SU-DHL-6 (cell line): ENCODE data around the gene ADD1.

ENCODE experiments used
- H2AFZ ChIP-seq: fragments of 200-600 bp; sonication (generic); 2 replicates; pipeline ENCODE4 v1.6.1; 2014; ENCODE audit warnings: low read depth, mild to moderate bottlenecking, moderate library complexity, mixed read lengths, antibody characterized with exemption, low read length; ENCODE audit not compliant: severe bottlenecking
- H3F3A ChIP-seq: fragments of 200-600 bp; shearing (Covaris generic); 2 replicates; pipeline ENCODE4 v1.6.0; 2016; ENCODE audit warnings: antibody characterized with exemption, mild to moderate bottlenecking; ENCODE audit not compliant: insufficient read depth
- H3K27ac ChIP-seq: fragments of 200-600 bp; sonication (generic); 2 replicates; pipeline ENCODE4 v1.5.1; 2016; ENCODE audit warnings: low read depth, mild to moderate bottlenecking, low read length, moderate library complexity, mixed read lengths
- H3K27me3 ChIP-seq: fragments of 200-600 bp; sonication (generic), shearing (Covaris generic); 2 replicates; pipeline ENCODE4 v1.6.0; 2014; ENCODE audit warnings: mild to moderate bottlenecking, low read length
- H3K36me3 ChIP-seq: fragments of 200-600 bp; sonication (generic); 2 replicates; pipeline ENCODE4 v1.6.1; 2014; ENCODE audit warnings: mild to moderate bottlenecking, low read length, mixed read lengths
- H3K4me2 ChIP-seq: fragments of 300-600, 200-600 bp; shearing (Covaris generic), sonication (generic); 2 replicates; pipeline ENCODE4 v1.6.0; 2014; ENCODE audit warnings: low read length, low read depth, mild to moderate bottlenecking; ENCODE audit not compliant: poor library complexity, severe bottlenecking
- H3K4me3 ChIP-seq: fragments of 200-600 bp; sonication (generic); 2 replicates; pipeline ENCODE4 v1.5.1; 2014; ENCODE audit warnings: antibody characterized with exemption, low read length, mild to moderate bottlenecking, mixed read lengths; ENCODE audit not compliant: insufficient read depth, poor library complexity, severe bottlenecking
- H3K79me2 ChIP-seq: fragments of 200-600 bp; sonication (generic); 2 replicates; pipeline ENCODE4 v1.6.1; 2014; ENCODE audit warnings: mild to moderate bottlenecking, low read length, moderate library complexity; ENCODE audit not compliant: insufficient read depth
- H3K9ac ChIP-seq: fragments of 200-600 bp; sonication (generic); 2 replicates; pipeline ENCODE4 v1.7.0; 2014; ENCODE audit warnings: mild to moderate bottlenecking, low read length
- H3K9me2 ChIP-seq: fragments of 200-600 bp; sonication (generic); replicated peaks from 2 replicates; pipeline ENCODE4 v1.6.1; 2014; ENCODE audit warnings: low read length; ENCODE audit not compliant: insufficient read depth
- H3K9me3 ChIP-seq: fragments of 200-600 bp; sonication (generic); 2 replicates; pipeline ENCODE4 v1.6.1; 2014; ENCODE audit warnings: low read length, mixed read lengths; ENCODE audit not compliant: insufficient read depth
- H4K20me1 ChIP-seq: fragments of 200-600 bp; sonication (generic); 2 replicates; pipeline ENCODE4 v1.6.1; 2014; ENCODE audit warnings: low read depth, mild to moderate bottlenecking, antibody characterized with exemption, low read length, moderate library complexity, mixed read lengths
- CTCF ChIP-seq: fragments of 200-600 bp; sonication (generic); IDR thresholded peaks from one replicate; pipeline ENCODE4 v1.5.1; 2017; ENCODE audit warnings: antibody characterized with exemption, mild to moderate bottlenecking, low read length, moderate library complexity; ENCODE audit not compliant: insufficient read depth, poor library complexity, severe bottlenecking
- EZH2phosphoT487 ChIP-seq: fragments of 200-600 bp; sonication (generic), shearing (Covaris generic); conservative IDR thresholded peaks from 2 replicates; pipeline ENCODE4 v1.6.1; 2018; ENCODE audit warnings: mild to moderate bottlenecking, antibody characterized with exemption, low read length, moderate library complexity, mixed read lengths

The ADD1 gene

GRCh38 chr4:2827071-2827873 is 16.4 kb upstream of the ADD1 start:
- Histone ChIP-seq H3K4me2 (no peak overlapping the region), H3K79me2 (no peaks in the 10 kb centered on the region), H4K20me1 (no peaks in the 10 kb centered on the region), H3K36me3 (no peaks in the 10 kb centered on the region), H3K4me3 (no peak overlapping the region), H3F3A (no peaks in the 10 kb centered on the region), H3K9ac (no peak overlapping the region), H3K27ac (no peak overlapping the region), H2AFZ (no peak overlapping the region), H3K9me3 (no peaks in the 10 kb centered on the region), H3K27me3 (no peaks in the 10 kb centered on the region), H3K9me2 (no peaks in the 10 kb centered on the region)
- TF ChIP-seq EZH2phosphoT487 (no peak), CTCF (no peak)

- no peak overlapping the region for H3K9ac ChIP-seq
- no peaks in the 10 kb centered on the region for H3K36me3 ChIP-seq
- H3K27ac ChIP-seq: no peak overlapping the region
- H3F3A ChIP-seq: no peaks in the 10 kb centered on the region
- no peaks in the 10 kb centered on the region for H3K9me2 ChIP-seq
- H3K4me3 ChIP-seq: no peak overlapping the region
- TF ChIP-seq EZH2phosphoT487: no peak
- TF ChIP-seq CTCF: no peak
- H2AFZ ChIP-seq: no peak overlapping the region
- H3K79me2 ChIP-seq: no peaks in the 10 kb centered on the region
- no peaks in the 10 kb centered on the region for H3K9me3 ChIP-seq
- H3K4me2 ChIP-seq: no peak overlapping the region
- no peaks in the 10 kb centered on the region for H4K20me1 ChIP-seq
- H3K27me3 ChIP-seq: no peaks in the 10 kb centered on the region
Observed at GRCh38 chr4:2827874-2828751, 15.5 kb upstream of the ADD1 start.

GRCh38 chr4:2828758-2829181 is 14.9 kb upstream of the ADD1 start:
- Histone ChIP-seq H4K20me1 (no peaks in the 10 kb centered on the region), H2AFZ (no peak overlapping the region), H3K36me3 (no peaks in the 10 kb centered on the region), H3K27me3 (no peaks in the 10 kb centered on the region), H3K9me2 (no peaks in the 10 kb centered on the region), H3K4me2 (no peak overlapping the region), H3K9ac (no peak overlapping the region), H3K9me3 (no peaks in the 10 kb centered on the region), H3K27ac (no peak overlapping the region), H3F3A (no peaks in the 10 kb centered on the region), H3K4me3 (no peak overlapping the region), H3K79me2 (no peaks in the 10 kb centered on the region)
- no peak for TF ChIP-seq CTCF
- TF ChIP-seq EZH2phosphoT487: no peak
